Measurements from ENCODE around the gene SMIM1.

The SMIM1 gene

GRCh38 chr1:3735688-3736087 lies 36.9 kb upstream of the SMIM1 start:
- Mint-ChIP-seq H3K27me3 (ENCODE audit: low read depth, poor library complexity) (peaks cover 2% of the 10 kb centered on the region), H3K4me3 (no peak overlapping the region), H3K4me1 (peaks cover 37% of the 10 kb centered on the region), H3K27ac (peak overlapping the region; percentile 88), H3K9me3 (no peaks in the 10 kb centered on the region), H3K36me3 (ENCODE audit: low read depth) (peaks cover 12% of the 10 kb centered on the region)
- DNase-seq = no peak
- TF ChIP-seq CTCF (IDR thresholded peaks at IDR 0.05) = no peak

- DNase-seq = no peak
- peaks cover 37% of the 10 kb centered on the region for H3K4me1 Mint-ChIP-seq
- H3K36me3 Mint-ChIP-seq (ENCODE audit: low read depth) = peaks cover 13% of the 10 kb centered on the region
- peak overlapping the region; percentile 88 for H3K27ac Mint-ChIP-seq
- H3K4me3 Mint-ChIP-seq = no peak overlapping the region
- H3K9me3 Mint-ChIP-seq = no peaks in the 10 kb centered on the region
- no peaks in the 10 kb centered on the region for H3K27me3 Mint-ChIP-seq (ENCODE audit: low read depth, poor library complexity)
- no peak for TF ChIP-seq CTCF (IDR thresholded peaks at IDR 0.05)
These were observed 36.4 kb upstream of the SMIM1 start for GRCh38 chr1:3736131-3736561.

GRCh38 chr1:3736708-3737107 lies 35.8 kb upstream of the SMIM1 start:
- DNase-seq = no peak
- no peaks in the 10 kb centered on the region for H3K27me3 Mint-ChIP-seq (ENCODE audit: low read depth, poor library complexity)
- no peak for TF ChIP-seq CTCF (IDR thresholded peaks at IDR 0.05)
- no peak overlapping the region for H3K4me3 Mint-ChIP-seq
- peak overlapping the region; percentile 94 for H3K27ac Mint-ChIP-seq
- peaks cover 33% of the 10 kb centered on the region for H3K4me1 Mint-ChIP-seq
- peaks cover 19% of the 10 kb centered on the region for H3K36me3 Mint-ChIP-seq (ENCODE audit: low read depth)
- no peaks in the 10 kb centered on the region for H3K9me3 Mint-ChIP-seq

- H3K36me3 Mint-ChIP-seq (ENCODE audit: low read depth) = peaks cover 26% of the 10 kb centered on the region
- H3K4me3 Mint-ChIP-seq = no peak overlapping the region
- H3K4me1 Mint-ChIP-seq = peaks cover 11% of the 10 kb centered on the region
- DNase-seq = no peak
- no peaks in the 10 kb centered on the region for H3K9me3 Mint-ChIP-seq
- H3K27ac Mint-ChIP-seq = no peak overlapping the region
- no peaks in the 10 kb centered on the region for H3K27me3 Mint-ChIP-seq (ENCODE audit: low read depth, poor library complexity)
- TF ChIP-seq CTCF (IDR thresholded peaks at IDR 0.05) = no peak
These were observed 33.6 kb upstream of the SMIM1 start for GRCh38 chr1:3738943-3739342.

GRCh38 chr1:3740042-3740441 lies 32.5 kb upstream of the SMIM1 start:
- Mint-ChIP-seq H3K9me3 (no peaks in the 10 kb centered on the region), H3K4me1 (peaks cover 17% of the 10 kb centered on the region), H3K36me3 (ENCODE audit: low read depth) (peaks cover 26% of the 10 kb centered on the region)

More at GRCh38 chr1:3740042-3740441, 32.5 kb upstream of the SMIM1 start:
- Mint-ChIP-seq H3K27me3 (ENCODE audit: low read depth, poor library complexity) (no peaks in the 10 kb centered on the region), H3K27ac (no peak overlapping the region), H3K4me3 (no peak overlapping the region)
- no peak for DNase-seq
- TF ChIP-seq CTCF (IDR thresholded peaks at IDR 0.05) = no peak

Measured in nephron progenitor cell (in vitro differentiated cells).